Raji (cell line): ENCODE measurements around the gene GPATCH8.

Source experiments
- POLR2A ChIP-seq: IDR thresholded peaks from 2 replicates; pipeline ENCODE4 v1.6.1; 2011; ENCODE audit warnings: low read depth, low read length, control low read depth; ENCODE audit not compliant: insufficient read depth

The GPATCH8 gene

DNA sequence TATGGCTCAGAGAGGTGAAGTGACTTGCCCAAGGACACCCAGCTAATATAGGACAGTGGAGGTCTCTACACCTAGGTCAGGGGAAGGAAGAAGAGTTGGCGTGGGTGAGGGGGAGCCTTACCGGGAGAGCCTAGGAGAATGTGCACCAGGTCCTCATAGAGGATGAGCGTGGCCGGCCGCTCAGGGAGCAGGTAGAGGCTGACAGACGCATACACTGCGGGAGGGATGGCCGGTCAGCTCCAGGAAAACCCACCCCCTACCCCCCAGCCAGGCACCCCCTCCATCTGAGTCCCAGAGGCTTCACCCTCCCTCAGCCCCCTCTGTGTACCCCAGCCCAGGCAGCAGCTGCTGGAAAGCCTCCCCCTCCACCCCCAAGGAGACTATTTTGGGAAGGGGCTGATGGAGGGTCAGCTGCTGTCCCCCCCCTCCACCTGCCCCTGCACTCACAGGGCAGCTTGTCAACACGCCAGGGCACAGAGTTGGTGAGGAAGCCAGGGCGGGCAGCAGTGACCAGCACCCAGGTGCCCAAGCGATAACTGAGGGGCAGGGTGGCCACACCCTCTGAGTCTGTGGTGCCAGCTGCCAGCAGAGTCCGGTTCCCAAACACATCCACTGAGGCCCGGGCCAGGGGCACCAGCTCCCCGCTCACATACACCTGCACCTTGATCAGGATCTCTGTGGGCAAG, 143.6 kb downstream of the GPATCH8 start:
- TF ChIP-seq POLR2A = no peak

DNA sequence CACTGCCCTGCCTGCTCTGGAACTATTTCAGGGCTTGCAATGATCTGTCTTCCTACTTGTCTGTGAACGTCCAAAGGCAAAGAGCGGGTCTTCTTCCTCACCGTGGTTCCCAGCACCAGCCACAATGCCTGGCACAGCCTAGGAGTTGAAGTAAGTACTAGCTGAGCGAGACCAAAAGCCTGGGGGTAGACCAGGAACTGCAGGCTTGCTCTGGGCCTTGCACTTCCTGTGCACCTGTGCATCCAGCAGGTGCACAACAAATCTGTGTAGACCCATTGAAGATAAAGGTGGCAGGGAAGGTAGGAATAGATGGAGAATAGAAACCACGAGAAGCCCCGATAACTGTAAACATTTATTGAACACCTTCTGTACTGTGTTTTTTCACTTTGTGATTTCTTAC, 144.2 kb downstream of the GPATCH8 start:
- TF ChIP-seq POLR2A = no peak

DNA sequence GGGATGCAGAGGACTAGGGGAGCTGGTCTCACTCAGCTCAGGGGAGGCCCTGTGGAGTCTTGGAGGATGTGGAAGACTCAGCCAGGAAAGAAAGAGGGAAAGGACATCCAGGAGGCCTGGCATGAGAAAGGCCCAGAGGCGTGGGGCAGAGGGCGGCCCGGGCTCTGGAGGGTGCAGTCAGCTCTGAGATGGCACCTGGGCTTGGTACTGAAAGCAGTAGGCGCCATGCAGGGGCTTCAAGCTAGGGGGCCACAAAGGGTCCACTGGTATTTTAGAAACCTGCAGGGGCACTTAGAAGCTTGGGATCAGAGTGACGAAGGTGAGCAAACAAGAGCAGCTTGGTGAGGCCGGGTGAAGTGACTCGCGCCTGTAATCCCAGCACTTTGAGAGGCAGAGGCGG, 145.1 kb downstream of the GPATCH8 start:
- TF ChIP-seq POLR2A = no peak

DNA sequence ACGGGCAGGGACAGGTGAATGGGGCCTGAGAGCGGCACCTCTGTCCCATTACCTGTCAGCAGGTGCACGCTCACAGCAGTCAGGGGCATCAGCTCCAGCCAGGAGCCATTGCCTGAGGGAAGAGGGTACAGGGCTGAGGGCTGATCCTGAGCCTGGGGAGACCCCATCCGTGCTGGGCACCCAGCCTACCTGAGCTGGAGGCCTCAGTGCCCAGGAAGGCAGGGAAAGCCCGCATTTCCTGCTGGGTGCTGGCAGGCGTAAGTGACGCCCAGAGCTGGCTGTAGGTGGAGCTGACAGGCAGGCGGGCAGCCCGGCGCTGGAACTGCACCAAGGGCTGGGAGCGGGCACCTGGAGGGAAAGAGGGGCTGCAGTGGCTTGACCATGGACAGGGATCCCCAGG, 147.0 kb downstream of the GPATCH8 start:
- TF ChIP-seq POLR2A = no peak

DNA sequence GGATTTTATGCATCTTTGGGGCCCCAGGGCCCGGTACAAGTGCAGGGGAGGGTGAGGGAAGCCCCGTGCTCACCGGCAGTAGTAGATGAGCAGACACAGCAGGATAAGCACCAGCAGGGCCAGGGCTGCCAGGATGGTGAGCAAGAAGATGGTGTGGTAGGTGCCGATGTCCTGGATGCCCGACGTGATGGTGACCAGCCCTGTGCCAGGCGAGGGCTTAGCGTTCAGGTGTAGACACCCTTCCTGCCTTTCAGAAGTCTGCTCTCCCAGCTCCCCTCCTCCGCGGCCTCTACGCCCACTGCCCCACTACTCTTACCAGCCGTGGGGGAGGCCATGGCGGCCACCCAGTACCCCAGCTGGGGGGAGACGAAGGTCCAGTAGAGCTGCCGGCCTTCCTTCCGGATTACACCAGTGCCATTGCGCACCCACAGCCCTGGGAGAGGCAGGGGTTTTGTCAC, 147.5 kb downstream of the GPATCH8 start:
- TF ChIP-seq POLR2A = no peak

DNA sequence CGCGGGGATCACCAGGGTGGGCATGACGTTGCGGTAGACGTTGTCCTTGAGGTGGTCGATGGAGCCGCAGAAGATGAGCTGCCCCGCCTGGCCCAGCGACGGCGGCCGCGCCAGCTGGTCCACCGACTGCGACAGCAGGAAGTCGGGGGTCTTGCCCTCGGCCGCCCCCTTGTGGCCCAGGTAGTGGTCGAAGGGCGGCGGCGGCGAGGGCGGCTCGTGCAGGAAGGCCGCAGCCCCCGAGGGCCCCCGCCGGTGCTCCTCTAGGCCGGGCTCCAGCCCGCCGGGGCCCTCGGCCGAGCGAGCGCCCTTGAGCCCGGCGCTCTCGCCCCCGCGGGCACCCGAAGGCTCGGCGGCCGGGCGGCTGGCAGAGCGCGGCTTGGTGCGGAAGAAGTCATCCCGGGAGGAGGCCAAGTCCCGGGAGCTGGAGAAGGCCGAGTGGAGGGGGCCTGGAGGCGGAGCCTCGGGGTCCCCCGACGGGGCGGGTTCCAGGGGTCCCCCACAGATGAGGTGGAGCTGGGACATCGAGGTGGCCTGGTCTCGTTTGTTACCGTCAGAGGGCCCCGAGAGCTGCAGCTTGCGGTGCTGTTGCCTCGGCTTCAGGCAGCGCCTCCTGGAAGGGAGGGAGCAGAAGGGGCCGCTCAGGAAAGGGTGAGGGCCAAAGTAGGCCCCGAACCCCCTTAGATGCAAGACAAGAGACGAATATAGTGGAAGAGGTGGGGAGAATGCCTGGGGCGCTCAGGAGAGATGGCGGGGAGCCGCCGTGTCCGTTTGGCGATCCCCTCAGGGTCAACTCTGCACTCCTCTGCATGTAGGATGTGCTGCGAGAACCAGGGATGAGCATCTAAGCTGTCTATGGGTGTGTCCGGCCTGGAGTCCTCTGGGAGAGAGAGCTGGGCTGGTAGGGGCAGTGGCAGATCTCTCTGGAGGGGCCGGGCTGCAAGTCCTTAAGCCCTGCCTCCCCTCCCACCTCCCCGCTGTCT, 148.3 kb downstream of the GPATCH8 start:
- TF ChIP-seq POLR2A = no peak

DNA sequence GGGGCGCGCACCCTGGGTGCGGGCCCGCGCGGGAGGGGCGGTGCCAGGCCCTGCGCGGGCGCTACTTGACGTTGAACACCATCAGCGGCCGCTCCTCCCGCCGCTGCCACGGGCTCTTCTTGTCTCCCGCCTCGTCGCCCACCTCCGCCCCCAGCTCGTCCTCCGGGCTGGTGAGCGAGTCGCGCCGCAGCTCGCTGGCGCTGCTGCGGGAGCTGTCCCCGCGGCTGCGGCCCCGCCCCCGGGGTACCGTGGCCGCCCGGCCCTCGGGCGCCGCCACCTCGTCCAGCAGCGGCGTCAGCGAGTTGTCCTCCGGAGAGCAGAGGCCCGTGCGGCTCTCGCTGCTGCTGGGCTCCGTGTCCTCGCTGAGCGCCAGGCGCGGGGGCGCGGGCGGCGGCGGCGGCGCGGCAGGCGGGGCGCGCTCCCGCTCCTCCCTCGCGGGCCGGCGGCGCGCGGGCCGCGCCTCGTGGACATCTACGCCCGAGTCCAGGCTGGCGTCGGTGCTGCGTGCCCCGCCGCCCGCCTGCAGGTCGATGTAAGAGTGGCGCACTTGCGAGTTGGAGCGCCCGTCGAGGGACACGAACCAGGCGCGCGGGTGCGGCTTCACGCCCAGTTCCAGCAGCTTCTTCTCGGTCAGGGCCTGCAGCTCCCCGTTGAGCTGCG, 149.4 kb downstream of the GPATCH8 start:
- no peak for TF ChIP-seq POLR2A

DNA sequence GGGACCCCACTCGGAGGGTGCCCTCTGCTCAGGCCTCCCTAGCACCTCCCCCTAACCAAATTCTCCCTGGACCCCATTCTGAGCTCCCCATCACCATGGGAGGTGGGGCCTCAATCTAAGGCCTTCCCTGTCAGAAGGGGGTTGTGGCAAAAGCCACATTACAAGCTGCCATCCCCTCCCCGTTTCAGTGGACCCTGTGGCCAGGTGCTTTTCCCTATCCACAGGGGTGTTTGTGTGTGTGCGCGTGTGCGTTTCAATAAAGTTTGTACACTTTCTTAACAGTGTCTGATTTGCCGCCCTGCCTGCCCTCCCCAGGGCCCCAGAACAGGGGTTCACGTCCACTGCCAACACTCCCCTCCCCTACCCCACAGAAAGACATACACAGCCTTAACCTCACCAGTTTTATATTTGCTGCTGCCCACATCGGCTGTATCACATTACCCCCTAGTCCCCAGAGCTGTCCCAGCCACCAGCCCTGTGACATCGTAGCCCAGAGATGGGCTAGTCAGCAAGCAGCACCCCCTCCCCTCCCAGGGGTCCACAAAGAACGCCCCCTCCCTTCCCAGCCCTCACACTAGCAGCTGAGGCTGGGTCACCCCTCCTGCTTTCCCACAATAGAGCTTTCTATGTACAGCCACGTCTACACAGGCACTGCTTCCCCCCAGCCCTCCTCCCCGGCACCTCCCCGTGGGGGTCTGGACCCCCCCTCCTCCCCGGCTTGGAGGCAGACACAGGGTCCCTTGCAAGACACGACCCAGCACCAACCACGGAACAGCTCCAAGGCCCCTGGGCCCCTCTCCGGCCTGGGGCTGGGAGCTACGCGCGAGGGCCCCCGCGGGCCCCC, 150.2 kb downstream of the GPATCH8 start:
- no peak for TF ChIP-seq POLR2A

DNA sequence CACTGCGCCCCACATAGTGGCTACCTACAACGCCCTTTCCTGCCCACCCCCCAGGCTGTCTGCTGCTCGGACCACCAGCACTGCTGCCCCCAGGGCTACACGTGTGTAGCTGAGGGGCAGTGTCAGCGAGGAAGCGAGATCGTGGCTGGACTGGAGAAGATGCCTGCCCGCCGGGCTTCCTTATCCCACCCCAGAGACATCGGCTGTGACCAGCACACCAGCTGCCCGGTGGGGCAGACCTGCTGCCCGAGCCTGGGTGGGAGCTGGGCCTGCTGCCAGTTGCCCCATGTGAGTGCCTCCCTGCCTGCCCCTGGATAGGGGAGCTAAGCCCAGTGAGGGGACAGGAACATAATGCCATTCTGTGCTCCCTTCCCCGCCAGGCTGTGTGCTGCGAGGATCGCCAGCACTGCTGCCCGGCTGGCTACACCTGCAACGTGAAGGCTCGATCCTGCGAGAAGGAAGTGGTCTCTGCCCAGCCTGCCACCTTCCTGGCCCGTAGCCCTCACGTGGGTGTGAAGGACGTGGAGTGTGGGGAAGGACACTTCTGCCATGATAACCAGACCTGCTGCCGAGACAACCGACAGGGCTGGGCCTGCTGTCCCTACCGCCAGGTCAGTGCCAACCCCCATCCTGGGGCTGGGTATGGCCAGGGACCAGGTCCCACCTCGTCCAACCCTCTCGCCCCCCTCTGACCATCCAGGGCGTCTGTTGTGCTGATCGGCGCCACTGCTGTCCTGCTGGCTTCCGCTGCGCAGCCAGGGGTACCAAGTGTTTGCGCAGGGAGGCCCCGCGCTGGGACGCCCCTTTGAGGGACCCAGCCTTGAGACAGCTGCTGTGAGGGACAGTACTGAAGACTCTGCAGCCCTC, 151.0 kb downstream of the GPATCH8 start:
- TF ChIP-seq POLR2A = no peak

DNA sequence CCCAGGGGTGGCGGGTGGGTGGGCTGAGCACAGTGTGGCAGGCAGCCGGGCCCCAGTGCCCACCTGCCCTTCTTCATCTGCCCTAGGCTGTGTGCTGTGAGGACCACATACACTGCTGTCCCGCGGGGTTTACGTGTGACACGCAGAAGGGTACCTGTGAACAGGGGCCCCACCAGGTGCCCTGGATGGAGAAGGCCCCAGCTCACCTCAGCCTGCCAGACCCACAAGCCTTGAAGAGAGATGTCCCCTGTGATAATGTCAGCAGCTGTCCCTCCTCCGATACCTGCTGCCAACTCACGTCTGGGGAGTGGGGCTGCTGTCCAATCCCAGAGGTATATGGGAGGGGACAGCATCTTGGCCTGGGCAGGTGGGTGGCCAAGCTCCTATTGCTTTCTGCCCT, 151.7 kb downstream of the GPATCH8 start:
- no peak for TF ChIP-seq POLR2A

DNA sequence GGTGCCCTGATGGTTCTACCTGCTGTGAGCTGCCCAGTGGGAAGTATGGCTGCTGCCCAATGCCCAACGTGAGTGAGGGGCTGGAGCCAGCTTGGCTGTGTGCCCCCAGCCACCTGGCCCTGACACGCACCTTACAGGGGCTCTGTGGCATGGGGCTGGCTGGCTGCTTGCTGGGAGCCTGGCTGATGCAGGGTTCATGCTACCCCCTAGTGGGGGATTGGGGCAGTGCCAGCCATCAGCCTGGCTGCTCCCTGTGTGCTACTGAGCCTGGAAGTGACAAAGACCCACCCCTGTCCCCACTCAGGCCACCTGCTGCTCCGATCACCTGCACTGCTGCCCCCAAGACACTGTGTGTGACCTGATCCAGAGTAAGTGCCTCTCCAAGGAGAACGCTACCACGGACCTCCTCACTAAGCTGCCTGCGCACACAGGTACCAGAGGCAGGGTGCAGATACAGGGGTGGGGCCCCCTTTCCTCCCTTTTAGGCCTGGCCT, 152.4 kb downstream of the GPATCH8 start:
- TF ChIP-seq POLR2A = 0 out of 2 replicates have a peak, but pooled peaks have one; percentile 20

DNA sequence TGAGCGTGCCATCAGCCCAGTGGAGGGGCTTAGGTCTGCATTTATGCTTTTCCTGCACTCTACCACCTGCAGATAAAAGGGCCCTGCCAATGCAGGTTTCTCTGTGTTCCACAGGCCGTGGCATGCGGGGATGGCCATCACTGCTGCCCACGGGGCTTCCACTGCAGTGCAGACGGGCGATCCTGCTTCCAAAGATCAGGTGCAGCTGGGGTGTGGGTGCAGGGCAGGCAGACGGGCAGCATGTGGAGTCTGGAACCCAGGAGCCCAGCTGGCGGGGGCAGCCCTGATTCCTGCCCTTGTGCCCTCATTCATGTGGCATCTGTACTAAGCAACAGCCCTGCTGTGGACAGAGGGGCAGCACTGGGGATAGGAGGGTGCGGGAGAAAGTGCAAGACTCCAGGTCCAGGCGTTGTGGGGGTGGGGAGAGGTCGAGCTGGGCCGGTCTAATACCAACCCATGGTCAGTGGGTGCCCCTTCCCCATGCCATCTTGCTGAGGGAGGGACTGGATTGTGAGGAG, 153.6 kb downstream of the GPATCH8 start:
- TF ChIP-seq POLR2A = no peak

DNA sequence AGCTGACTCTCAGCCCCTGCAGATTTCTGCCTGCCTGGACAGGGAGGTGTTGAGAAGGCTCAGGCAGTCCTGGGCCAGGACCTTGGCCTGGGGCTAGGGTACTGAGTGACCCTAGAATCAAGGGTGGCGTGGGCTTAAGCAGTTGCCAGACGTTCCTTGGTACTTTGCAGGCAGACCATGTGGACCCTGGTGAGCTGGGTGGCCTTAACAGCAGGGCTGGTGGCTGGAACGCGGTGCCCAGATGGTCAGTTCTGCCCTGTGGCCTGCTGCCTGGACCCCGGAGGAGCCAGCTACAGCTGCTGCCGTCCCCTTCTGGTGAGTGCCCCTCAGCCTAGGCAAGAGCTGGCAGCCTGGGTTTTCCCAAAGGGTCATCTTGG, 154.2 kb downstream of the GPATCH8 start:
- TF ChIP-seq POLR2A = no peak
